ENCODE results near the gene CYB5R2.
A peak's percentile ranks its signal among the peaks of the same experiment; 100 is the strongest.
"Not testable (repeated sequence)": the region's sequence is repeated elsewhere in the genome, so short reads cannot be mapped to it uniquely, and the experiment has no call there.

Gene CYB5R2

DNA sequence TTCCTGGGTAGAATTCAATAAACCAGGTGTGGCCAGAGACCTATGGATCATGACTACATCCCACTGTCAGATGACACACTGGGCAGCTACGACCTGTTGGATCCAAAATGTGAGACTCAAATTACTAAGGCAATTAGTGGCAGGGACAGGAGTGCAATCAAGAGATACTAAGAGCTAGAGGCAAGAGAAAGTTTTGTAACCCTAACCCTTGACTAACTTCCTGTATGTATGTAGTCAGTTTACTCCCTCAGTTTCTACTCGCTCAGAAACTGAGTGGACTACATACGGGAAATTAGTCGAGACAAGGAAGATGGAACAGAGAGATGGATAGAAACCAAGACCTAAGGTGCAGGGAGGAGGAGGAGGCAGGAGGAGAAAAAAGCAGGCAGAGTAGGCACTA is 2.7 kb downstream of the CYB5R2 start:
- TF ChIP-seq, protein P1, sequence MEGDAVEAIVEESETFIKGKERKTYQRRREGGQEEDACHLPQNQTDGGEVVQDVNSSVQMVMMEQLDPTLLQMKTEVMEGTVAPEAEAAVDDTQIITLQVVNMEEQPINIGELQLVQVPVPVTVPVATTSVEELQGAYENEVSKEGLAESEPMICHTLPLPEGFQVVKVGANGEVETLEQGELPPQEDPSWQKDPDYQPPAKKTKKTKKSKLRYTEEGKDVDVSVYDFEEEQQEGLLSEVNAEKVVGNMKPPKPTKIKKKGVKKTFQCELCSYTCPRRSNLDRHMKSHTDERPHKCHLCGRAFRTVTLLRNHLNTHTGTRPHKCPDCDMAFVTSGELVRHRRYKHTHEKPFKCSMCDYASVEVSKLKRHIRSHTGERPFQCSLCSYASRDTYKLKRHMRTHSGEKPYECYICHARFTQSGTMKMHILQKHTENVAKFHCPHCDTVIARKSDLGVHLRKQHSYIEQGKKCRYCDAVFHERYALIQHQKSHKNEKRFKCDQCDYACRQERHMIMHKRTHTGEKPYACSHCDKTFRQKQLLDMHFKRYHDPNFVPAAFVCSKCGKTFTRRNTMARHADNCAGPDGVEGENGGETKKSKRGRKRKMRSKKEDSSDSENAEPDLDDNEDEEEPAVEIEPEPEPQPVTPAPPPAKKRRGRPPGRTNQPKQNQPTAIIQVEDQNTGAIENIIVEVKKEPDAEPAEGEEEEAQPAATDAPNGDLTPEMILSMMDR (IDR thresholded peaks at IDR 0.05; ENCODE audit: low read depth, low read length) = no peak
- H3K4me3 ChIP-seq (ENCODE audit: low read depth, low read length) = no peak overlapping the region

DNA sequence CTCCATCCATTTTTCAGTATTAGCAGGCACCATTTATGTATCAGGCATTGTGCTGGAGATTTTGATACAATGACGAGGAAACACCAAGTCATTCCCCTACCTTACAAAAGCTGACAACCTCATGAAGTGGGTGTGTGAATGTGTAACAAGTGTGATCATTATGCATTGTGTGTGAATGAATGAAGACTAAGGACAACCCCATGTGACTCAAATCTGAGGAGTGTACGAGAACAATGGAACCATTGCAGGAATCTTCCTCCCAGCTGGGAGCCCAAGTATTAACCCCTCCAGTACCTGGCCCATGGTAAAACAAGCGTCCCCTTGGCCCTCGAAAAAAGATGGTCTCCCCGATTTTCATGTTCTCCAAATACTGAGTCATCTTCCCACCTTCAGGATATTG is 4.4 kb downstream of the CYB5R2 start:
- TF ChIP-seq, protein P1 (IDR thresholded peaks at IDR 0.05; ENCODE audit: low read depth, low read length) = no peak

DNA sequence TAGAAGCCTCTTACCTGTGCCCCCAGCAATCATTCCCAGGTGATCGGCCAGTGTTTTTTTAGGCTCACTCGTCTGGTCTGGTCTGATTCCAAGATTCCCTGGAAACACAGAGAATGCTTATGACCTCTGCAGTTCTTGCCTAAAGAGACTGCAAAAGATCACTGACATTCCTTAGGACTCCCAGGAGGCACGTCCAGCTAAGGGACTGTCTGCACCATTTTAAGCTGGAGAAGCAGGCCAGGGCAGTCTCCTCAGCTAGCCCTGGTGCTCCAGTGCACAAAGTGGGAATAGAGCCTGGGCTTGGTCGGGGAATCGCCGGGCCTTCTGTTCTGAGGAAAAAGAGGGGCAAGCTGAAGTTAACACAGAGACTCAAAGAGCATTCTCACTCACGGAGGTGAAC is 4.8 kb downstream of the CYB5R2 start:
- TF ChIP-seq, protein P1 (IDR thresholded peaks at IDR 0.05; ENCODE audit: low read depth, low read length) = no peak

More for the DNA sequence above, 4.4 kb downstream of the CYB5R2 start:
- no peak overlapping the region for H3K4me3 ChIP-seq (ENCODE audit: low read depth, low read length)

DNA sequence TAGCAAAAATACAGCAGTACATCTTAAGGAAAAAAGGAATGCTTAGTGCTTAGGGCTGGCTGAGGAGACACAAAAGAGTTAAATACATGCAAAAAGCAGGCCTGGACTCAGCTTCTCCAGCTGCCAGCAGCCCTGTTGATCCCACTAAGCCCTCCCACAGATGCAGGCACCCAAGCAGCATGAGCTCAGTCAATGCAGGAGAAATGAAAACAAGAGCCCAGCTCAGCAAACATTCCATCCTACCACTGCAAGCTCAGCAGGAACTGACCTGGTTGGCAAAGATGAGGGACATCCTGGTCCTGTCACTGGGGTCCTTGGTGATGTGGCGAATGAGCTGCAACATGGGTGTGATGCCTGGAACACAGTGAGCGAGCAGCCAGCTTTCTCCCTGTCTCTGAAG is 5.8 kb downstream of the CYB5R2 start:
- TF ChIP-seq, protein P1 (IDR thresholded peaks at IDR 0.05; ENCODE audit: low read depth, low read length) = no peak
- H3K4me3 ChIP-seq (ENCODE audit: low read depth, low read length) = no peak overlapping the region

More for the DNA sequence above, 4.8 kb downstream of the CYB5R2 start:
- H3K4me3 ChIP-seq (ENCODE audit: low read depth, low read length) = no peak overlapping the region

DNA sequence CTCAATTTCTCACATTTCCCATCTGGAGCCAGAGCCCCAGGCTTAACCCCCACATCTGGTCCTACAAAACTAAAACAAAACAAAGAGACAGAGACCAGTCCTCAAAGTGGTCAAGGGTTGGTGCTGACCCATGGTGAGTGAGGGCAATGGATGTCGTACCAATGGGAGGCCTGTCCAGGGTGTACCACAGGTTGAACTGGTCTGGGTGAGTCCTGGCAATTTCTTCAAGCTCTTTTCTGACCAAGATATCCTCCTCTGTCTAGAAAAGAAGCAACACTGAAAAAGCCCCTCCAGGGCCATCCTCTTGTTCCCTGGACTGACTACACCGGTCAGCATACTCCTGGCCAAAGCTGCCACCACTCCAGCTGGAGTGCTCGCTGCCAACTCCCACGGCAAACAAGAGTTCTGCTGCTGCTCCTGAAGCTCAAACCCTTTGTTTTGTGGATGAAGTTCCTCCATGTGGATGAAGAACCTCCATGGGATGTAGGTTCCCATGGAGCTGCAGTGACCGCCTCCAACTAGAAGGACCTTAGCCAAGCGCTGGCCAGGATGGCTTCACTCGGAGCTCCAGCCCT is 6.9 kb downstream of the CYB5R2 start:
- TF ChIP-seq, protein P1 (IDR thresholded peaks at IDR 0.05; ENCODE audit: low read depth, low read length) = no peak
- H3K4me3 ChIP-seq (ENCODE audit: low read depth, low read length) = no peak overlapping the region

DNA sequence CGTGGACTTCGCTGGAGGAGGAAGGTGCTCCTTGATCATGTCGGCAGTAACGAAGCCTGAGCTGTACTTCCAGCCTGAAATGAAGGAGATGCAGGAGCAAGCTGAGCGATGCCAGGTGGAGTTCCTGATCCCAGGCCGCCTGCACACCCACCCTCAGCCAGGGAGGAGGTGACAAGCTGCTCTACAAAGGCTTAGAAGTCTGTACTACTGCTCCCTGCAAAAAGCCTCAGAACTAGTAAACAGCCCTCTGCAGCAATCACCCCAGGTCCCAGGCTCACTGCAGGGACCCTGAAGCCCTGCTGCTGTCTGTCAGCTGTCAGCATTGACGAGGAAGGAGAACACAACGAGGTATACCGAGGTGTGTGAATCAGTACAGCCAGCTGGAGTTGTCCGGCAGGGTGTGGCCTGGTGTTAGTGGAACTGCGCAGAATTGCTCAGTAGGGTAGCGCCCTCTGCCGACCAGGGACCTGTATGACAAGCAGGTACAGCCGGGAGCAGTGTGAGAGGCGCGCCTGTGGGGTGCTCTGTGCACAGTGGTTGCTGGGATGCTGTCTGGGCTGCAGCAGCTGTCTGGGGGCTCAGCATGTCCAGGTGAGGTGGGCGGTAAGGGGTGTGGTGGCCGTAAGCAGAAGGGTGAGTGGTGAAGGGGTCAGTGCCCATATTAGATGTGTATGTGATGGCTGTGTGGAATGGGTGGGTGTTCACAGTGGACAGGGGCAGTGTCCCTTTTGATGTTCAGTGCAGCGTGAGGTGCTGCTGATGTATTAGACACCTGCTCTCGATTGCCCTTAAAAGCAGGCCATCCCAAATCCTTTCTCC is 7.6 kb downstream of the CYB5R2 start:
- no peak overlapping the region for H3K4me3 ChIP-seq (ENCODE audit: low read depth, low read length)
- TF ChIP-seq, protein P1 (IDR thresholded peaks at IDR 0.05; ENCODE audit: low read depth, low read length) = peak; percentile 61

DNA sequence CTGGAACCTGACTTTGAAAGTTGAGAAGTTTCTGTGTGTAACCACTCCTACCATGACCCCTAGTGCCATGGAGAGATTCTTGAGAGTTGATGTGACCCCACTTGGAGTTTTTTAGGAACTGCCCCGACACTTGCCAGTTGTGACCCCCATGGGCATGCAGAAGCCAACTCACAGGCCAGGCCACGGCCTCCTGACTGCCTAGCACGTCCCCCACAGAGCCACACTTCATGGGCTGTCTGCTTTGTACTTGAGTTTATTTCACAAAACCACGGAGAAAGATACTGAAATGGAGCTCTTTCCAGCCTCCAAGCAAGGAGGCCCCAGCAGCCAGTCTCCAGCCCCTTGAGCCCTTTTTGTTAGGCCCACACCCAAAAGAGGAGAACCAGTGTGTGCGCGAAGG is 8.4 kb downstream of the CYB5R2 start:
- TF ChIP-seq, protein P1 (IDR thresholded peaks at IDR 0.05; ENCODE audit: low read depth, low read length) = no peak

DNA sequence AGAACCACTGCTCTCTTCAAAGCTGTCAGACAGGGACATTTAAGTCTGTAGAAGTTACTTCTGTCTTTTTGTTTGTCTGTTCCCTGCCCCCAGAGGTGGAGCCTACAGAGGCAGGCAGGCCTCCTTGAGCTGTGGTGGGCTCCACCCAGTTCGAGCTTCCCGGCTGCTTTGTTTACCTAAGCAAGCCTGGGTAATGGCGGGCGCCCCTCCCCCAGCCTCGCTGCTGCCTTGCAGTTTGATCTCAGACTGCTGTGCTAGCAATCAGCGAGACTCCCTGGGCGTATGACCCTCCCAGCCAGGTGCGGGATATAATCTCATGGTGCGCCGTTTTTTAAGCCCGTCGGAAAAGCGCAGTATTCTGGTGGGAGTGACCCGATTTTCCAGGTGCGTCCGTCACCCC is 9.8 kb downstream of the CYB5R2 start:
- H3K4me3 ChIP-seq (ENCODE audit: low read depth, low read length) = not testable (repeated sequence)

More for the DNA sequence above, 8.4 kb downstream of the CYB5R2 start:
- H3K4me3 ChIP-seq (ENCODE audit: low read depth, low read length) = no peak overlapping the region

Data from WI38 (cell line).